ENCODE data around the gene FLYWCH2. TPM values are rescaled to one million over a fixed set of nuclear protein-coding genes. Genes with fewer than 3 reads are reported as not detected.
"Not testable (repeated sequence)": the region's sequence is repeated elsewhere in the genome, so short reads cannot be mapped to it uniquely, and the experiment has no call there.

FLYWCH2 gene
- polyA plus RNA-seq, 12 donors = 11.6 to 40.5 (median 15.6) TPM; not detected in 1

DNA sequence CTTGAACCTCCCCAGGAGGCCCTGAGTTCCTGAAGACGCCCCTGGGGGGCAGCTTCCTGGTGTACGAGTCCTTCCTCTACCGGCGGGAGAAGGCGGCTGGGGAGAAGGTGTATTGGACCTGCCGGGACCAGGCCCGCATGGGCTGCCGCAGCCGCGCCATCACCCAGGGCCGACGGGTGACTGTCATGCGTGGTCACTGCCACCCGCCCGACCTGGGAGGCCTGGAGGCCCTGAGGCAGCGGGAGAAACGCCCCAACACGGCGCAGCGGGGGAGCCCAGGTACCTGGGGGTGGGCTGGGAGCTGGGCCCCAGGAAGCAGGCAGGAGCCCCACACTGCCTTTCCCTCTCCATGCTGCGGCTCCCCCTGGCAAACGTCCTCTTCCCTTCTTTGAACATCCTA is 50.7 kb downstream of the FLYWCH2 start:
- no peak for DNase-seq

DNA sequence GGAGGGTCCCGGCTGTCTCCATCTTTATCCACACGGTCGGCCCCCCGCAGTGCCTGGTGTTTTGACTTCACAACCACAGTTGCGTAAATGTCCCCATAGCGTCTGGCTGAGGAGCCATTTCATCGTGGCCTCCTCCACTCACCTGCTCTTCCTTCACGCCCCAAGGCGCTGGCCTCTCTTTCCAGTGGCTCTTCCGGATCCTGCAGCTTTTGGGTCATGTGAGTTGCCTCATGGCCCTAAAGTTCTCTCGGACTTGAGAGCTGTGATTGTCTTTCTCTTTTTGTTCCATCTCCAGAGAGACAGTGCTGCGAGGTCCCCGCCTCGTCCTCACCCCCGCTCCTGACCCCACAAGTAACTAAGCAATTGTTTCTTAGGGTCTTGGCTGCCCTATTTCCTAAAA is 51.4 kb downstream of the FLYWCH2 start:
- DNase-seq = no peak

DNA sequence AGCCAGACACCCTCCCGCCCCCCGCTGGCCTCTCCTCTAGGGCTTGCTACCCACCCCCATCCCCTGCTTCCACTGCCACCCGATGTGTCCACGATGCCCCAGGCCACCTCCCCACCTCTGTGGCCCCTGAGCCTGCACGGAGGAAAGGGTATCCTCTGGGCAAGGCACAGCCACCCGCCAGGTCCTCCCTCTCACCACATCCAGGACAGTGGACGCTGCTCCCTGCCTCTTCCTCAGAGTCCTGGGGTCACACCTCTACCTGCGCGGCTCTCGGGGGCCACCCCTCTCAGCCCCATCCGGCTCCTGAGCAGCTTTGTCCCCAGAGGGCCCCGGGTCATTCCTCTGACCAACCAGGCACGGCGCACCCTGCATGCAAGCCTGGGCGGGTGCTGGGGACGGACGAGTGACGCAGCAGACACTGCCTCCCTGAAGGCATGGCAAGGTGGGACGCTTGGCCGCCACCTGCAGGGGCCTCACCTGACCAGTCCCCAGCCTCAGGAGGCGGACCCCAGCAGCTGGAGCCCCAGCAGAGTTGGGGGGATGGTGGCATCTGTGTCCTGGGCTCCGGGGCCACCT is 53.5 kb downstream of the FLYWCH2 start:
- DNase-seq = no peak

DNA sequence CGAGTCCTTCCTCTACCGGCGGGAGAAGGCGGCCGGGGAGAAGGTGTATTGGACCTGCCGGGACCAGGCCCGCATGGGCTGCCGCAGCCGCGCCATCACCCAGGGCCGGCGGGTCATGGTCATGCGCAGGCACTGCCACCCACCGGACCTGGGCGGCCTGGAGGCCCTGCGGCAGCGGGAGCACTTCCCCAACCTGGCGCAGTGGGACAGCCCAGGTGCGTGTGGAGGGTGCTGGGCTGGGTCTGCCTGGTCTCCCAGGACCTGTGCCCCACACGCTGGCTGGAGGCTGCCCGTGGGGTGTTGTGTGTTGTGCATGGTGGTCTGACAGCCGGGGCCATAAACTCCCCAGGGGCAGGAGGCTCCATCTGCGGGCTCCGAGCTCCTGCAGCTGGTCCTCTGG is 54.2 kb downstream of the FLYWCH2 start:
- DNase-seq = no peak

DNA sequence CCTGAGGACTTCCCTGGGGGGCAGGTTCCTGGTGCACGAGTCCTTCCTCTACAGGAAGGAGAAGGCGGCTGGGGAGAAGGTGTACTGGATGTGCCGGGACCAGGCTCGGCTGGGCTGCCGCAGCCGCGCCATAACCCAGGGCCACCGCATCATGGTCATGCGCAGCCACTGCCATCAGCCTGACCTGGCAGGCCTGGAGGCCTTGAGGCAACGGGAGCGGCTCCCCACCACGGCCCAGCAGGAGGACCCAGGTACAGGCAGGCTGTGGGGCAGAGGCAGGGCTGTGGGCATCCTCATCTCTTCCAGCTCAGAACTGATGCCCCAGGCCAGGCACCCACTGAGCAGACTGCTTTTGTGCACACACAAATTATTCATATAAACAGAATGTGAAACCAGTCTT is 55.2 kb downstream of the FLYWCH2 start:
- DNase-seq = no peak

DNA sequence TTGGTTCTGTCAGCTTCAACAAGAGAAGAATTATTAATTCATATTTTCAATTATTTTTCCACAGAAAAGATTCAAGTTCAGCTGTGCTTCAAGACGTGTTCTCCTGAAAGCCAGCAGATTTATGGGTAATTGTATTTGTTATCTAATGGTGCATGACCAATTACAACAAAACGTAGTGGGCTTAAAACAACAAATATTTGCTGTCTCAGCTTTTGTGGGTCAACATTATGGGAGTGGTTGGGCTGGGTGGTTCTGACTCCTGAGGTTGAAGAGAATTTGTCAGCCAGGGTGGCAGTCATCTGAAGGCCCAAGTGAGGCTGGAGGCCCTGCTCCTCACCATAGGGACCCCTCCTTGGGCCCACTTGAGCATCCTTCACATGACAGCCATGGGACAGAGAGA is 57.0 kb downstream of the FLYWCH2 start:
- DNase-seq = no peak

DNA sequence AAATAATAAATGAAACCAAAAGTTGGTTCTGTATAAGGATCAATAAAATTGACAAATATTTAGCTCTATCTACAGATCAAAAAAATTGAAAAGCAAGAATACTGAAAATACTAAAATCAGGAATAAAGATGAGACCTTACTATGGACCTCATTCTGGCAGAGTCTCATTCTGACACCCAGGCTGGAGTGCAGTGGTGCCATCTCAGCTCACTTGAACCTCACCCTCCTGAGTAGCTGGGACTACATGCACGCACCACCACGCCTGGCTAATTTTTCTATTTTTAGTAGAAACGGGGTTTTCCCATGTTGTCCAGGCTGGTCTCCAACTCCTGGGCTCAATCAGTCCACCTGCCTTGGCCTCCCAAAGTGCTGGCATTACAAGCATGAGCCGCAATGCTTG is 59.0 kb downstream of the FLYWCH2 start:
- no peak for DNase-seq

DNA sequence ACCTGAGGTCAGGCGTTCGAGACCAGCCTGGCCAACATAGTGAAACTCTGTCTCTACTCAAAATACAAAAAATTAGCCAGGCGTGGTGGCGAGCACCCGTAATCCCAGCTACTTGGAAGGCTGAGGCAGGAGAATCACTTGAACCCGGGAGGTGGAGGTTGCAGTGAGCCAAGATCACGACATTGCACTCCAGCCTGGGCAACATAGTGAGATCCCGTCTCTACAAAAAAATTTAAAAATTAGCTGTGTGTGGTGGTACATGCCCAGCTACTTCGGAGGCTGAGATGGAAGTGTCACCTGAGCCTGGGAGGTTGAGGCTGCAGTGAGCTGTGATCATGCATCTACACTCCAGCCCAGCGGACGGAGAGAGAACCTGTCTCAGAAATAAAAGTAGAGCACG is 60.7 kb downstream of the FLYWCH2 start:
- not testable (repeated sequence) for DNase-seq

DNA sequence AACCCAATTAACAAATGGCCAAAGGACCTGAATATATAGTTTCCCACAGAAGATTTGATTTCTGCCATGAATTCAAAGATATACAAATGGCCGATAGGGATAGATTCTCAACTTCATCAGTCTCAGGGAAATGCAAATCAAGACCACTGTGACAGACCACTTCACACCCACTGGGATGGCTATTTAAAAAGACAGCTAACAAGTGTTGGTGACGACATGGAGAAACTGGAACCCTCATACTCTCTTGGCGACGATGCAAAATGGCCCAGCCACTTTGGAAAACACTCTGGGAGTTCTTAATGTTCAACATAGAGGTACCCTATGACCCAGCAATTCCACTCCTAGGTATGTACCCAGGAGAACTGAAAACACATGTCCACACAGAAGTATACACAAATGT is 63.6 kb downstream of the FLYWCH2 start:
- no peak for DNase-seq

Other genes starting within 250 kb of the FLYWCH2 start
- gene KCTD5, start 200.7 kb upstream of the FLYWCH2 start, polyA plus RNA-seq (ENCODE audit: insufficient read length in 12 of 12) = 10 to 100 TPM in 11 of 12 donors, not detected in 1; 18.0 to 26.1 (median 21.0) TPM
- gene PRSS27, start 163.0 kb upstream of the FLYWCH2 start, polyA plus RNA-seq (ENCODE audit: insufficient read length in 12 of 12) = 1 to 10 TPM in 7 of 12 donors, under 1 TPM in 3, not detected in 2; 0.87 to 1.8 (median 1.2) TPM
- 1,000 to 10,000 TPM in 1 of 12 donors, 100 to 1,000 TPM in 11; 311 to 1,481 (median 496) TPM for gene SRRM2, start 130.6 kb upstream of the FLYWCH2 start, polyA plus RNA-seq (ENCODE audit: insufficient read length in 12 of 12)
- gene ELOB, start 105.9 kb upstream of the FLYWCH2 start, polyA plus RNA-seq (ENCODE audit: insufficient read length in 12 of 12) = 100 to 1,000 TPM in 10 of 12 donors, 10 to 100 TPM in 1, not detected in 1; 77.3 to 189 (median 135) TPM
- gene PRSS33, start 95.7 kb upstream of the FLYWCH2 start, polyA plus RNA-seq (ENCODE audit: insufficient read length in 12 of 12) = not detected
- not detected for gene PRSS41, start 84.7 kb upstream of the FLYWCH2 start, polyA plus RNA-seq (ENCODE audit: insufficient read length in 12 of 12)
- gene PRSS21, start 66.0 kb upstream of the FLYWCH2 start, polyA plus RNA-seq (ENCODE audit: insufficient read length in 12 of 12) = under 1 TPM in 3 of 12 donors, not detected in 9; 0.18 to 0.46 (median 0.19) TPM
- gene ZG16B, start 52.9 kb upstream of the FLYWCH2 start, polyA plus RNA-seq (ENCODE audit: insufficient read length in 12 of 12) = under 1 TPM in 7 of 12 donors, not detected in 5; 0.23 to 0.97 (median 0.37) TPM
- gene PRSS22, start 25.0 kb upstream of the FLYWCH2 start, polyA plus RNA-seq (ENCODE audit: insufficient read length in 12 of 12) = 1 to 10 TPM in 2 of 12 donors, under 1 TPM in 2, not detected in 8; 0.13 to 2.1 (median 1.3) TPM
- gene FLYWCH1, start 28.7 kb downstream of the FLYWCH2 start, polyA plus RNA-seq (ENCODE audit: insufficient read length in 12 of 12) = 10 to 100 TPM in 11 of 12 donors, not detected in 1; 11.7 to 27.5 (median 18.3) TPM
- gene KREMEN2, start 81.1 kb downstream of the FLYWCH2 start, polyA plus RNA-seq (ENCODE audit: insufficient read length in 12 of 12) = 10 to 100 TPM in 2 of 12 donors, 1 to 10 TPM in 9, not detected in 1; 2.6 to 37.4 (median 5.2) TPM
- gene PAQR4, start 86.1 kb downstream of the FLYWCH2 start, polyA plus RNA-seq (ENCODE audit: insufficient read length in 12 of 12) = 10 to 100 TPM in 2 of 12 donors, 1 to 10 TPM in 9, not detected in 1; 4.8 to 16.7 (median 6.4) TPM
- gene PKMYT1, start 97.2 kb downstream of the FLYWCH2 start, polyA plus RNA-seq (ENCODE audit: insufficient read length in 12 of 12) = 10 to 100 TPM in 7 of 12 donors, 1 to 10 TPM in 4, not detected in 1; 7.3 to 22.6 (median 11.2) TPM
- 1 to 10 TPM in 8 of 12 donors, under 1 TPM in 3, not detected in 1; 0.39 to 5.2 (median 2.0) TPM for gene CLDN9, start 129.7 kb downstream of the FLYWCH2 start, polyA plus RNA-seq (ENCODE audit: insufficient read length in 12 of 12)
- 1 to 10 TPM in 3 of 12 donors, under 1 TPM in 7, not detected in 2; 0.26 to 9.1 (median 0.41) TPM for gene CLDN6, start 135.0 kb downstream of the FLYWCH2 start, polyA plus RNA-seq (ENCODE audit: insufficient read length in 12 of 12)
- 100 to 1,000 TPM in 1 of 12 donors, 10 to 100 TPM in 10, not detected in 1; 17.2 to 159 (median 35.9) TPM for gene TNFRSF12A, start 137.2 kb downstream of the FLYWCH2 start, polyA plus RNA-seq (ENCODE audit: insufficient read length in 12 of 12)
- gene HCFC1R1, start 140.7 kb downstream of the FLYWCH2 start, polyA plus RNA-seq (ENCODE audit: insufficient read length in 12 of 12) = 100 to 1,000 TPM in 7 of 12 donors, 10 to 100 TPM in 4, not detected in 1; 82.4 to 162 (median 104) TPM
- gene THOC6, start 140.8 kb downstream of the FLYWCH2 start, polyA plus RNA-seq (ENCODE audit: insufficient read length in 12 of 12) = 100 to 1,000 TPM in 1 of 12 donors, 10 to 100 TPM in 11; 14.4 to 839 (median 18.9) TPM
- gene BICDL2, start 153.7 kb downstream of the FLYWCH2 start, polyA plus RNA-seq (ENCODE audit: insufficient read length in 12 of 12) = 1 to 10 TPM in 4 of 12 donors, not detected in 8; 1.0 to 7.7 (median 2.8) TPM
- gene MMP25, start 163.3 kb downstream of the FLYWCH2 start, polyA plus RNA-seq (ENCODE audit: insufficient read length in 12 of 12) = 1 to 10 TPM in 10 of 12 donors, not detected in 2; 1.1 to 5.9 (median 2.0) TPM
- 100 to 1,000 TPM in 7 of 12 donors, 10 to 100 TPM in 4, not detected in 1; 34.5 to 228 (median 112) TPM for gene IL32, start 182.4 kb downstream of the FLYWCH2 start, polyA plus RNA-seq (ENCODE audit: insufficient read length in 12 of 12)
- under 1 TPM in 8 of 12 donors, not detected in 4; 0.22 to 0.67 (median 0.31) TPM for gene ZSCAN10, start 216.1 kb downstream of the FLYWCH2 start, polyA plus RNA-seq (ENCODE audit: insufficient read length in 12 of 12)
- gene ZNF205, start 229.4 kb downstream of the FLYWCH2 start, polyA plus RNA-seq (ENCODE audit: insufficient read length in 12 of 12) = 10 to 100 TPM in 11 of 12 donors, not detected in 1; 10.3 to 20.5 (median 12.4) TPM

Data from muscle of arm (tissue), 12 donors.